ENCODE measurements around the gene RAB9A.

GRCh38 chrX:13673016-13673415 lies 15.9 kb upstream of the RAB9A start:
- TF ChIP-seq ZNF384 (IDR thresholded peaks at IDR 0.05) (no peak), FOXM1 (IDR thresholded peaks at IDR 0.05; ENCODE audit: borderline replicate concordance) (no peak), SP1 (IDR thresholded peaks at IDR 0.05) (no peak), ARNT (IDR thresholded peaks at IDR 0.05) (no peak), TARDBP (IDR thresholded peaks at IDR 0.05) (no peak), BHLHE40 (IDR thresholded peaks at IDR 0.05; ENCODE audit: borderline replicate concordance) (no peak), FOXA1 (IDR thresholded peaks at IDR 0.05) (no peak), L3MBTL2 (conservative IDR thresholded peaks at IDR 0.05) (no peak), FOXK2 (IDR thresholded peaks at IDR 0.05) (no peak), SUZ12 (IDR thresholded peaks at IDR 0.05) (no peak), ELF4 (IDR thresholded peaks at IDR 0.05) (no peak), CTBP1 (IDR thresholded peaks at IDR 0.05; ENCODE audit: borderline replicate concordance) (no peak)

All from HEK293T (cell line).